Transverse colon (tissue), 3 donors: ENCODE data around the gene MGAT5.

Experiments
- CTCF ChIP-seq, 5 experiments: fragments of 200-600 bp in 3 of 5; fragments of 450-650 bp in 2 of 5; sonication (generic) in 3 of 5; IDR thresholded peaks; 1 replicate in 2 of 5; 2 replicates in 3 of 5; pipeline ENCODE4 v1.5.1; 2016 to 2017; ENCODE audit warnings: antibody characterized with exemption in 5 of 5, inconsistent platforms in 3 of 5, mild to moderate bottlenecking in 2 of 5, moderate library complexity in 1 of 5
- POLR2A ChIP-seq: fragments of 450-650 bp; IDR thresholded peaks from one replicate; pipeline ENCODE4 v1.6.1; 2016; ENCODE audit warnings: antibody characterized with exemption, mild to moderate bottlenecking, moderate library complexity

GRCh38 chr2:134462275-134462674 is 208.4 kb downstream of the MGAT5 start:
- no peak for TF ChIP-seq POLR2A
- TF ChIP-seq CTCF (IDR thresholded peaks at IDR 0.05) = no peak
